Measurements from ENCODE around the gene KRTAP2-2.
"Not testable (repeated sequence)": the region's sequence is repeated elsewhere in the genome, so short reads cannot be mapped to it uniquely, and the experiment has no call there.

KRTAP2-2 gene

DNA sequence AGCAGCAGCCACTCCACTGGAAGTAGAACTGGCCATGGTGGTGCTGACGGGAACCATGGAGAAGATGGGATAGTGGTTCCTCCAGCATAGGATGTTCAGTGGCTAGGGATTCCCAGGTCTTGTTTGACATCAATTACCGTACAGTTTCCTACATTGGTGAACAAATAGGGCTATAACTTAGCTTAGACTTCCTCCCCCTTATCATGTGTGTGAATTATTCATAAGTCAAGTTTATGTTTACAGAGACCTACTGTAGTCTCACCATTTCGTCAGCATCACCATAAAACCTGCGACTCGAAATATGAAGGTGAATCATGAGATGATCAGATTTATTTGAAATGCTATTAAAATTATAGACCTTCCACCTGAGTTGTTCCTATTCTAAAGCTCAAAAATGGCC lies 3.7 kb upstream of the KRTAP2-2 start:
- DNase-seq (ENCODE audit: low read depth) = no peak
- TF ChIP-seq, protein P1, sequence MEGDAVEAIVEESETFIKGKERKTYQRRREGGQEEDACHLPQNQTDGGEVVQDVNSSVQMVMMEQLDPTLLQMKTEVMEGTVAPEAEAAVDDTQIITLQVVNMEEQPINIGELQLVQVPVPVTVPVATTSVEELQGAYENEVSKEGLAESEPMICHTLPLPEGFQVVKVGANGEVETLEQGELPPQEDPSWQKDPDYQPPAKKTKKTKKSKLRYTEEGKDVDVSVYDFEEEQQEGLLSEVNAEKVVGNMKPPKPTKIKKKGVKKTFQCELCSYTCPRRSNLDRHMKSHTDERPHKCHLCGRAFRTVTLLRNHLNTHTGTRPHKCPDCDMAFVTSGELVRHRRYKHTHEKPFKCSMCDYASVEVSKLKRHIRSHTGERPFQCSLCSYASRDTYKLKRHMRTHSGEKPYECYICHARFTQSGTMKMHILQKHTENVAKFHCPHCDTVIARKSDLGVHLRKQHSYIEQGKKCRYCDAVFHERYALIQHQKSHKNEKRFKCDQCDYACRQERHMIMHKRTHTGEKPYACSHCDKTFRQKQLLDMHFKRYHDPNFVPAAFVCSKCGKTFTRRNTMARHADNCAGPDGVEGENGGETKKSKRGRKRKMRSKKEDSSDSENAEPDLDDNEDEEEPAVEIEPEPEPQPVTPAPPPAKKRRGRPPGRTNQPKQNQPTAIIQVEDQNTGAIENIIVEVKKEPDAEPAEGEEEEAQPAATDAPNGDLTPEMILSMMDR (conservative IDR thresholded peaks at IDR 0.05; ENCODE audit: low read depth, low read length) = no peak

DNA sequence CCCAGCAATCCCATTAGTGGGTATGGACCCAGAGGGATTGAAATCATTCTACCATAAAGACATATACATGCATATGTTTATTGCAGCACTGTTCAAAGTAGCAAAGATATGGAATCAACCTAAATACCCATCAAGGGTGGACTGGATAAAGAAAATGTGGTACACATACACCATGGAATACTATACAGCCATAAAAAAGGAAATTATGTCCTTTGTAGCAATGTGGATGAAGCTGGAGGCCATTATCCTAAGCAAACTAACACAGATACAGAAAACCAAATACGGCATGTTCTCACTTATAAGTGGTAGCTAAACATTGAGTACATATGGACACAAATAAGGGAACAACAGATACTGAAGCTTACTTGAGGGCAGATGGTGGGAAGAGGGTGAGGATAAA lies 2.5 kb upstream of the KRTAP2-2 start:
- TF ChIP-seq, protein P1 (conservative IDR thresholded peaks at IDR 0.05; ENCODE audit: low read depth, low read length) = no peak
- H3K4me3 ChIP-seq (ENCODE audit: low read length) = no peak overlapping the region
- DNase-seq (ENCODE audit: low read depth) = no peak

More for the DNA sequence above, 3.7 kb upstream of the KRTAP2-2 start:
- no peak overlapping the region for H3K4me3 ChIP-seq (ENCODE audit: low read length)

DNA sequence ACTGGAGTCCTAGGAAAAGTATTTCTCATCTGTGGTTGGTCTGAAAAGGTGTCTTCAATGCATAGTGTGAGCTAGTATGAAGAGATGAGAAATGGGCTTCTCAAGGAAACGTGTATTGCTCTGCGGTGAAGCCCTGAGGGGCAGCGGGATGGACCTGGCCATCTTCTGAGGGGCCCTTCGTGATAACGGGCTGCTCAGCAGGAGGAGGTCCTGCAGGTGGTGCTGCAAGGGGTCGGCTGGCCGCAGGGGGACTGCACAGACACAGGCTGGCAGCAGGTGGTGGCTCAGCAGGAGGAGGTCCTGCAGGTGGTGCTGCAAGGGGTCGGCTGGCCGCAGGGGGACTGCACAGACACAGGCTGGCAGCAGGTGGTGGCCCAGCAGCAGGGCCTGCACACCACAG lies 474 bp downstream of the KRTAP2-2 start:
- not testable (repeated sequence) for DNase-seq (ENCODE audit: low read depth); H3K4me3 ChIP-seq (ENCODE audit: low read length)

DNA sequence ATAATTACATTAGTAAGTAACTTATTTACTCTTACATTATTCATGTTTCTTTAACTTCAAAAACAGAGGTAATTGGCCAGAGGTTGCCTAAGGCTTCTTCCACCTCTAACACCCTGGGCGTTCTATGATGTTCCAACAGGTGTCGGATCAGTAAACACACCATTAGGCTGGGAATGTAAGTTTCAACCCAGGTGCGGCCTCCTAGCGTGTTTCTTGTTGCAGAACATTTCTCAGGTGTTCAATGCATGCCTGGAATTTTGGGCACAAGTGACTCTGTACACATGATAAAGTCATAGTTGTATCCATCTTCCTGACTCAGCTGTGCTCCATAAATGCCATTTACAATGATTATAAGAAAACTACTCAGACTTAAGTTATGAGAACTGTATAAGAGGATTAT lies 1.0 kb downstream of the KRTAP2-2 start:
- DNase-seq (ENCODE audit: low read depth) = no peak
- H3K4me3 ChIP-seq (ENCODE audit: low read length) = no peak overlapping the region

DNA sequence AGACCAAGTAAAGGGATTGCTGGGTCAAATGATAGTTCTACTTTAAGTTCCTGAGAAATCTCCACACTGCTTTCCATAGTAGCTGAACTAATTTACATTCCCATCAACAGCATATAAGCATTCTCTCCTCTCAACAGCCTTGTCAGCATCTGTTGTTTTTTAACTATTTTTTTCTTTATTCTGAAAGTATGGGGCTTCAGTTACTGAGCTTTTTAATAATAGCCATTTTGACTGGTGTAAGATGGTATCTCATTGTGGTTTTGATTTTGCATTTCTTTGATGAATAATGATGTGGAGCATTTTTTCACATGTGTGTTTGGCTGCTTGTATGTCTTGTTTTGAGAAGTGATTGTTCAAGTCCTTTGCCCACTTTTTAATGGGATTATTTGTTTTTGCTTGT lies 2.5 kb downstream of the KRTAP2-2 start:
- no peak overlapping the region for H3K4me3 ChIP-seq (ENCODE audit: low read length)
- TF ChIP-seq, protein P1 (conservative IDR thresholded peaks at IDR 0.05; ENCODE audit: low read depth, low read length) = no peak
- DNase-seq (ENCODE audit: low read depth) = no peak

More for the DNA sequence above, 1.0 kb downstream of the KRTAP2-2 start:
- TF ChIP-seq, protein P1 (conservative IDR thresholded peaks at IDR 0.05; ENCODE audit: low read depth, low read length) = no peak

DNA sequence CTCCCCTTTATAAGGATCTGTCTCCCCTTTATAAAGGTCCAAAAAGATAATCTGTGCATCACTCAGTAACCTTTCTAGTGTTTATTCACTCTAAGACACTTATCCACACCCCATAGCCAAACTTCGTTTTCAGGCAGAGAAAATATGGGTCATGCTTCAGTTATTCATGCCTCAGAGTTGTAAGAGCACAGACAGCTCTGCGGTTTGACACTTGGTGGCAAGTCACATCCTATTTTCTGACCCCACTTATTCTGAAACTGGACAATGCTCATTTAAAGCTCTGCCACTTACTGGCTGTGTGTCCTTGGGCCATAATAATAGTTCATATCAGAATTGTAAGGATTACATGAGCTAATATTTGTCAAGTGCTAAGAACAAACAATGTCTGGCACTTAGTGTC lies 5.9 kb downstream of the KRTAP2-2 start:
- DNase-seq (ENCODE audit: low read depth) = no peak

DNA sequence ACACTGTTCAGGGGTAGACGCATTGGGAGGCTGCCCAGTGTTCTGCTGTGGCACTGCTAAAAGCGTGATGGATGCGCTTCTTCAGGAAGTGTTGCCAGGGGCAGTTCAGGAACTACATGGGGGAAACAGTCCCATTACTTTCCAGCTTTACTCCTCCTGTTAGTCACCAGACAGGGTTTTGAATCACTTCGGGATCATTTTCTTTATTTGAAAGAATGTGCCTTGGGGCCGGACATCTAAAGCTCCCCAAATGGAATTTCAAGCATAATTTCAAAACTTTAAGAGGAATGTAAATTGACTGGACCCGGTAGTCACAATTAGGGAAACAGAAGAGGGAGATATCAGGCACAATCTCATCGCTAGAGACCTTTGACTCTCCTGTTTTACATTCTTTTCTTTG lies 6.6 kb downstream of the KRTAP2-2 start:
- H3K4me3 ChIP-seq (ENCODE audit: low read length) = no peak overlapping the region
- no peak for DNase-seq (ENCODE audit: low read depth)
- TF ChIP-seq, protein P1 (conservative IDR thresholded peaks at IDR 0.05; ENCODE audit: low read depth, low read length) = no peak

More for the DNA sequence above, 5.9 kb downstream of the KRTAP2-2 start:
- H3K4me3 ChIP-seq (ENCODE audit: low read length) = no peak overlapping the region
- TF ChIP-seq, protein P1 (conservative IDR thresholded peaks at IDR 0.05; ENCODE audit: low read depth, low read length) = no peak

DNA sequence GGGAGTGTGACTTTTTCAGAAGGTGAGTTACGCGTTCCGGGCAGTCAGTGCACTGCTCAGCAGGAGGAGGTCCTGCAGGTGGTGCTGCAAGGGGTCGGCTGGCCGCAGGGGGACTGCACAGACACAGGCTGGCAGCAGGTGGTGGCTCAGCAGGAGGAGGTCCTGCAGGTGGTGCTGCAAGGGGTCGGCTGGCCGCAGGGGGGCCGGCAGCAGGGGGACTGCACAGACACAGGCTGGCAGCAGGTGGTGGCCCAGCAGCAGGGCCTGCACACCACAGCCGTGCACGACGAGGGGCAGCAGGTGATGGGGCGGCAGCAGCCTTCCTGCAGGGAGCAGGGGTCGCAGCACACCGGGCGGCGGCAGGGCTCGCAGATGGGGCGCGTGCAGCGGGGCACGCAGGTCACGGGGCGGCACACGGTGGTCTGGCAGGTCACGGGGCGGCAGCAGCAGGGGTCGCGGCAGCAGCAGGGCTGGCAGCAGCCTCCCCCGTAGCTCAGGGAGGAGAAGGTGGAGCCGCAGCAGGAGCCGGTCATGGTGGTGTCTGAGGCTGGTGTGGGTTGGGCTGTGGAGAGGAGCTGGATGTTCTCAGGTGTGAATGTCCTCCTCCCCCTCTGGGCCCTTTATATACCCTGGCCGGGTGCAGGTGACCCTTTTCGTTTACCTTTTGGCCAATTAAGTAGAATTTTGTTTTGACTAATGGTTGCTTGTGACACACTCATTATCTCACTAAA lies 8.1 kb downstream of the KRTAP2-2 start, which contains the start of gene KRTAP2-1:
TSS of gene KRTAP2-1 (minus strand) at position 582 of the 731 bp plus-strand sequence. CDS start at position 533, 49 bp downstream.
- not testable (repeated sequence) for H3K4me3 ChIP-seq (ENCODE audit: low read length); DNase-seq (ENCODE audit: low read depth)
